Measurements from ENCODE around the gene TMEM131.

GRCh38 chr2:97911206-97911921, 84.4 kb downstream of the TMEM131 start:
- TF ChIP-seq CTCF (IDR thresholded peaks at IDR 0.05; ENCODE audit: control extremely low read depth in 1 of 3, insufficient read depth in 1 of 3, low read depth in 1 of 3, low read length in 3 of 3) (no peak), RFX5 (IDR thresholded peaks at IDR 0.05; ENCODE audit: borderline replicate concordance, low read depth, low read length) (no peak), POLR2A (IDR thresholded peaks at IDR 0.05; ENCODE audit: control extremely low read depth in 1 of 2, low read depth in 2 of 2, low read length in 2 of 2) (no peak), CHD2 (IDR thresholded peaks at IDR 0.05; ENCODE audit: low read length) (no peak), TBP (IDR thresholded peaks at IDR 0.05; ENCODE audit: low read depth, low read length) (no peak), CEBPB (IDR thresholded peaks at IDR 0.05; ENCODE audit: low read depth, low read length) (no peak), USF2 (IDR thresholded peaks at IDR 0.05; ENCODE audit: low read length) (no peak), POLR2AphosphoS5 (IDR thresholded peaks at IDR 0.05; ENCODE audit: low read depth, low read length) (no peak), RAD21 (IDR thresholded peaks at IDR 0.05 in 1 of 2, conservative IDR thresholded peaks at IDR 0.05 in 1 of 2; ENCODE audit: low read depth in 2 of 2, low read length in 2 of 2) (no peak), MAX (IDR thresholded peaks at IDR 0.05) (no peak), CBX8 (IDR thresholded peaks at IDR 0.05; ENCODE audit: borderline replicate concordance, low read depth, low read length) (no peak), MAFK (IDR thresholded peaks at IDR 0.05; ENCODE audit: low read depth, low read length) (no peak), CREB1 (IDR thresholded peaks at IDR 0.05) (no peak), GABPA (IDR thresholded peaks at IDR 0.05; ENCODE audit: borderline replicate concordance, insufficient read depth, low read length) (no peak)

Data from H1 (cell line).